Activated CD8-positive, alpha-beta T cell treated with anti-CD3 and anti-CD28 coated beads for 36 hours (primary cell): Measurements from ENCODE around the gene KCNV2. TPM values are rescaled to one million over a fixed set of nuclear protein-coding genes. Genes with fewer than 3 reads are reported as not detected.

Experiments
- ATAC-seq: fragments of 200-7000 bp; cut with Tn5 transposase; one replicate; pipeline ENCODE4 v1.10.0; 2021; ENCODE audit warnings: mild to moderate bottlenecking, moderate library complexity
- CTCF ChIA-PET: fragments of 350-600 bp; sonication (Branson Sonifier 250); formaldehyde crosslinking; loops from one replicate; lab custom pipeline; 2021; ENCODE audit warnings: antibody characterized with exemption; lab: Charles Lee
- POLR2A ChIA-PET: fragments of 350-600 bp; sonication (Branson Sonifier 250); formaldehyde crosslinking; loops from one replicate; lab custom pipeline; 2021; ENCODE audit warnings: antibody characterized with exemption; lab: Charles Lee
- DNase-seq: peaks from one replicate; pipeline ENCODE4 v3.0.0-alpha.2; 2020
- H3K27ac Mint-ChIP-seq: one replicate; pipeline ENCODE4 v1.8.0; 2021; ENCODE audit warnings: mild to moderate bottlenecking, mixed read lengths
- H3K27me3 Mint-ChIP-seq: one replicate; pipeline ENCODE4 v1.8.0; 2021; ENCODE audit warnings: mixed read lengths
- H3K36me3 Mint-ChIP-seq: one replicate; pipeline ENCODE4 v1.8.0; 2021; ENCODE audit warnings: low read depth, mixed read lengths
- H3K4me1 Mint-ChIP-seq: one replicate; pipeline ENCODE4 v1.8.0; 2021; ENCODE audit warnings: low read depth, mixed read lengths
- H3K4me3 Mint-ChIP-seq: one replicate; pipeline ENCODE4 v1.8.0; 2021; ENCODE audit warnings: mild to moderate bottlenecking, moderate library complexity, mixed read lengths
- H3K9me3 Mint-ChIP-seq: one replicate; pipeline ENCODE4 v1.8.0; 2021; ENCODE audit warnings: mixed read lengths
- CTCF ChIP-seq: fragments of 200-600 bp; IDR thresholded peaks from one replicate; pipeline ENCODE4 v1.8.0; 2022; ENCODE audit warnings: antibody characterized with exemption, mild to moderate bottlenecking
- intact Hi-C: fragments of 100-400 bp; cut with micrococcal nuclease; formaldehyde crosslinking; loops from one replicate; pipeline ENCODE4 v1.10.0; 2022
- total RNA-seq, 2 experiments: library from RNA; stranded (reverse); gene quantifications; one replicate each; pipeline ENCODE4 v1.2.3, GENCODE V29; 2021

Gene KCNV2
- total RNA-seq, 2 experiments from 2014 or later = not detected

- Mint-ChIP-seq H3K4me3 (no peak overlapping the region), H3K9me3 (no peaks in the 10 kb centered on the region), H3K27ac (no peak overlapping the region), H3K36me3 (no peaks in the 10 kb centered on the region), H3K4me1 (no peaks in the 10 kb centered on the region), H3K27me3 (no peaks in the 10 kb centered on the region)
- intact Hi-C loops = loop anchor here (10.0 kb wide), 1 partner anchor 63 kb away; no protein-coding TSS in a partner anchor
- ChIA-PET POLR2A (no interaction called here), CTCF (no interaction called here)
- TF ChIP-seq CTCF = no peak
- DNase-seq (no peak), ATAC-seq (no peak)
These were observed 39.1 kb upstream of the KCNV2 start for GRCh38 chr9:2677915-2678889.

DNA sequence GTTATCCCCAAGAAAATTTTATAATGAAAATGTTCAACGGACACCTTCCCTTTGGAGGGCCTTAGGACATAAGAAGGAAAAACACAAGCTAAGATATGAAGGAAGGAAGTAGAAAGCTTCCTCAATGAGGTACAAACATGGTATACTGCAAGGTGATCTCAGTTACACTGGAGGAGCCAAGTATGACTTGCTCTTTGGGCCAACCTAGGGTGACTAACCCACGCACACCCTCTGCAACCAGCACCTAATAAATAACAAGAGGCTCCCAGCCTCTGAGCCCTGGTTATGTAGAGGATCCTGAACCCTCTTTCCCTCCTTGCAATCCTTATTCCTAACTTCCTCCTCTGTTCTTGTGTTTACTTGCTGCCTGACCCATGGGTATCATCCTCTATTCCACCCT lies 38.3 kb upstream of the KCNV2 start:
- ChIA-PET CTCF (no interaction called here), POLR2A (no interaction called here)
- Mint-ChIP-seq H3K4me1 (no peaks in the 10 kb centered on the region), H3K9me3 (no peaks in the 10 kb centered on the region), H3K27me3 (no peaks in the 10 kb centered on the region), H3K36me3 (no peaks in the 10 kb centered on the region), H3K27ac (no peak overlapping the region), H3K4me3 (no peak overlapping the region)
- ATAC-seq = no peak
- intact Hi-C loops = loop anchor here (10.0 kb wide), 1 partner anchor 64 kb away; no protein-coding TSS in a partner anchor
- no peak for DNase-seq
- no peak for TF ChIP-seq CTCF

DNA sequence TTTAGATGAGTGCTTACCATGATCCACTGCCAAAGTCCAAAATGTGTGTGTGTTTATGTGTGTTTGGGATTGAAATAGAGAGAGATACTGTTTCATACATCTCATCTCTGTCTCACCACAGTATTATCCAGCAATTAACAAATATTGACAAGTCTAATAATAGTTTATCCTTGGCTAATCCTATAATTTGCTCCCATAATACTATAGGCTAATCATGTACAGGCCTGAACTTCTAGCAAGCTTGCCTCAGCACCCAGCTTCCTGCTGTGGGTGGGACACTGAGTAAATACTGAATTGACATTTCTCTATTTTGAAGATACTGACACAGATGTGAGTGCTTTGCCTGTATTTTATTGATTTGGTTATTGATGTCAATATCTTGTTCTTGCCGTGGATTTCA lies 35.3 kb upstream of the KCNV2 start:
- H3K4me1 Mint-ChIP-seq = no peaks in the 10 kb centered on the region
- ChIA-PET POLR2A (no interaction called here), CTCF (no interaction called here)
- no peak overlapping the region for H3K27ac Mint-ChIP-seq
- intact Hi-C loops = no loop called here
- no peaks in the 10 kb centered on the region for H3K27me3 Mint-ChIP-seq
- H3K36me3 Mint-ChIP-seq = no peaks in the 10 kb centered on the region
- H3K9me3 Mint-ChIP-seq = no peaks in the 10 kb centered on the region
- no peak for TF ChIP-seq CTCF
- ATAC-seq (no peak), DNase-seq (no peak)
- no peak overlapping the region for H3K4me3 Mint-ChIP-seq

DNA sequence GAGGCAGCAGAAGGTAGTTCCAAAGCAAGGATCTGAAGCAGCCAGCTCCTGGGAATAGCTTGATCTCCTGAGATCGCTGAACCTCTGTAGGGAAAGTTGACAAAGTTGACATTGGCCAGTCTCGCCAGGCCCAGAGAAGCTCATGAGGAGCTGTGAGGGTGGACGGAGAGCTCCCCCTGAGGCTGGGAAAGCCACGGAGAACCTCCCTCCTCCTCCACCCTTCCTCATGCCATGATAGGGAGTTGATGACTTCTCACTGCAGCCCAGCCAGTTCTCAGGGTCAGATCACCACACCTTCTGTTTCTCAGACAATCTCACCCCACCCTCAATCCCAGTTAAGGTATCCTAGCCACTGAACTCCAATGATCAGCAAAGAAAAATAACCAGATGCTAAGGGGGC lies 30.4 kb upstream of the KCNV2 start:
- POLR2A ChIA-PET = no interaction called here
- ATAC-seq (no peak), DNase-seq (no peak)
- no peaks in the 10 kb centered on the region for H3K4me1 Mint-ChIP-seq
- no peak overlapping the region for H3K4me3 Mint-ChIP-seq
- no peaks in the 10 kb centered on the region for H3K36me3 Mint-ChIP-seq
- intact Hi-C loops = no loop called here
- no peak overlapping the region for H3K27ac Mint-ChIP-seq
- CTCF ChIA-PET = no interaction called here
- no peak for TF ChIP-seq CTCF
- no peaks in the 10 kb centered on the region for H3K9me3 Mint-ChIP-seq
- H3K27me3 Mint-ChIP-seq = no peaks in the 10 kb centered on the region

- Mint-ChIP-seq H3K27ac (no peak overlapping the region), H3K4me1 (no peaks in the 10 kb centered on the region), H3K9me3 (no peaks in the 10 kb centered on the region), H3K36me3 (no peaks in the 10 kb centered on the region), H3K27me3 (no peaks in the 10 kb centered on the region), H3K4me3 (no peak overlapping the region)
- POLR2A ChIA-PET = no interaction called here
- CTCF ChIA-PET = no interaction called here
- no peak for ATAC-seq
- DNase-seq = no peak
- intact Hi-C loops = no loop called here
- no peak for TF ChIP-seq CTCF
These were observed 28.7 kb upstream of the KCNV2 start for GRCh38 chr9:2688636-2689035.
